Lower leg skin (tissue), 3 donors: ENCODE data around the gene CXCR2.

Source experiments
- CTCF ChIP-seq, 3 donors: fragments of 450-650 bp; IDR thresholded peaks; one replicate each; pipeline ENCODE4 v1.5.1; 2016; ENCODE audit warnings: antibody characterized with exemption in 3 of 3, mild to moderate bottlenecking in 3 of 3, moderate library complexity in 2 of 3
- POLR2A ChIP-seq, 2 donors: fragments of 450-650 bp; IDR thresholded peaks; one replicate each; pipeline ENCODE4 v1.6.1; 2016 to 2017; ENCODE audit warnings: antibody characterized with exemption in 2 of 2, mild to moderate bottlenecking in 1 of 2, moderate library complexity in 1 of 2

- TF ChIP-seq POLR2A (IDR thresholded peaks at IDR 0.05) (no peak), CTCF (IDR thresholded peaks at IDR 0.05) (no peak)
Observed at GRCh38 chr2:218145124-218145523, 19.3 kb downstream of the CXCR2 start.
